COR-L47 (cell line): ENCODE results near the gene CLK3.

Source experiments
- DNase-seq: peaks from one replicate; lab custom pipeline; 2025; lab: John Stamatoyannopoulos, UW

Gene CLK3

DNA sequence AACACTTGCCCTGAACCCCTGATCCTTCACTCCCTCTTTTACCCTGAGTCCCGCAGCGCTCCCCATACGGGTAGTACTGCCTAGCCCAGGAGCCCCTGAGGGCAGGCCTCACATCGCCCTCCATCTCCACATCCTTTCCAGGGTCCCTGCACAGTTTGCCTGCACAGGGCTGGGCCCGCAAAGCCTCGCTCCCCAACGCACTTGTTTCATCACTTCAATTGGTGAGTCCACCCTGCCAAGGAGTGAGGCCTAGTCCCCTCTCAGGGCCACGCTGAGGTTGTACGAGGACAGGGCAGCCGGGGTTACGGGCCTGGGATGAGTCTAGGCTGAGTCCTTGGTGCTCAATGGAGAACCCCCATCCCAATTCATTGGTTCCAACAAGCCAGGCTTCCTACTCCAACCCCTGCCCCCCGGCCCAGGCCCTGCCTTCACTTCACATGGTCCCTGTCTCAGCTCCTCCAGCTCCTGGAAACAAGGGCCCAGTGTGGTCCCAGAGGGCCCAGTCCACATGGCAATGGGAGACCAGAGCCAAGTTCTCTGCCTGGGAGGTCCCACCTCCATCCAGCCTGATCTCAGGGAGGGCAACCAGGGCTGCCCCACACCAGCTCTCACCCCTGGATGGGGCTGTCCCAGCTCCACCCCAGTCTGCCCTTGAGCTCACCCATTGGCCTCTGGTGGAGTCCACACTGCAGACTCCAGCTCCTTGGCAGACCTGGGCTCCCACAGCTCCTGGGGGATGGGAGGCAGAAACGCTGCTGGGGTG lies 12.4 kb upstream of the CLK3 start:
- no peak for DNase-seq

DNA sequence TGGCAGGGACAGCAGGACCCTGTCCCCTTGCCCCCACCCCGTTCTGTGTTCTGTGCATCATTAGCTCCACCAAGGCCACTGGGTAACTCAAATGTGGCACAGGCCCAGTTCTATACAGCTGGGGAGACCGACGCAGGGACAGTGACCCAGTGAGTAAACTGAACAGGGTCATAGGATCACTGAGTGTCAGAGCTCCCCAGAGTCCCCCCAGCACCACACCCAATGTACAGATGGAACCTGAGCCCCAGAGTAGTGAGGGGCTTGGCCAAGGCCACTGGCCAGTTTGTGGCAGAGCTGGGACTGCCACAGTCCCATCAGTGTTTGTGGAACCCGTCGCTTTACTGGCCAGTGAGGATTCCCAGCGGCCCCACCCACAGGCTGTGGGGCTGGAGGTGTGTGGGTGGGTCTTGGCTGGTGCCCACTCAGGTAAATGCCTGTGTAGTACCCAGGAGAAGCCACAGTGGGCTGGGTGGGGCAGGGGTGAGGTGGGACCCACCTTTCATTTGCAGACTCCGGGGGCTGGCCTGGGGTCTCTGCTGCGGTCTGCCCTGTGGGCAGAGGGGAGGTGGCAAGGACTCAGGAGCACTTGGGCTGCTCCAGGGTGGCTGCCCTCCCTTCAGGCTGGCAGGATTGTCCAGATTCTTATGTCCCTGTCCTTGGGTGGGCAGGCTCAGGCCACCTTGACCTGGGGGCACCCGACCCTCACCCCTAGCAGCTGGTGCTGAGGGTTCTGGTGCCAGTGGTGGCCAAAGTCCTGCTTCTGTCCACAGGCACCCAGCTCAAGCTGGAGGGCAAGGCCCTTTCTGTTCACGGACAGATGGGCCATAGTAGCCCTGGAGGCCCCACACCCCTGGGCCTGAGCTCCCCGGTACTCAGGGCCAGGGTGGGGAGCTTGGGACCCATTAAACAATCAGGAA lies 11.6 kb upstream of the CLK3 start:
- DNase-seq, result no peak

DNA sequence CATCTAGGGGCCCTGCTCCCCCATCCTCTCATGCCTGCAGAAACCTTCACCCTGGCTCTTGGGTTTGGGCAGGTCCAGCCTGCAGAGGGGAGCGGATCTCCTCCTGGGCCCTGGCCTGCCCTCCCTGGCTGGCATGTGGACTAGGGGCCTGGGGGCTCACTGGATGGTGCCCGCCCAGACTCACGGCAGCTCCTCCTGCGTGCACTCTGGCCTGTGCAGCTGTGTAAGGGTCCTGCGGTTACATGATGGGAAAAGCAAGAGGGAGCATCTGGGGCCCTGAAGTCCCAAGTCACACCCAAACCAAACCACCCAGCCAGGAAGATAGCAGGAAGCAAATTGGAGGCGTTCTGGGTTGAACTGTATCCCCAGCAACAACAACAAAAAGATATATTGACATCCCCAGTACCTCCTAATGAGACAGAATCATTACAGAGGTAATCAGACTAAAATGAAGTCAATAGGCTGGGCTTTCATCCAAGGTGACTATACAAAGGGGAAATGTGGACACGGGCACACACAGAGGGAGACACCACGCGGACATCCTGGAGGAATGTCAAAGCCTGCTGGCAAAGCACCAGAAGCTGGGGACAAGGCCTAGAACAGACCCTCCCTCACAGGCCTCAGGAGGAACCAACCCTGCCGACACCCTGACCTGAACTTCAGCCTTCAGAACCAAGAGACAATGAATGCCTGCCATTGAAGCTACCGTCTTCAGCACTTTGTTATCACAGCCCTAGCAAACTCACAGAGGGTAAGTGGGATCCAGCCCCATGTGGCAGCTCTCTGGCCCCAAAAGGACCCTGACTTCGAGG lies 10.4 kb upstream of the CLK3 start:
- peak; percentile 97 for DNase-seq

DNA sequence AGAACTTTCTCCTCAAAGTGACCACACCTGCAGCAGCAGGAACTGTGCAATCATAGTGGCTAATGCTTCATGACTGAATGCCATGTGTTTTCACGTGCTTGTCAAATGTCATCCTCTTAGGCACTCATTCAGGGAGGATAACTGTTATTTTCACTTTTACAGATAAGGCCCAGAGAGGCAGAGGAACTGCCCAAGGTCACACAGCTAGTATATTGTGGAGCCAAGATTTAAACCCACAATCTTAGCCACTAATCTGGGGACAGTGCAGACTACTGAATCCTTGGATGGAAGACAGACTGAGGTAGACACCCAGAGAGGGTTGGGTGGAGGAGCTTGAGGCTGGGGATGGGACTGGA lies 9.9 kb upstream of the CLK3 start:
- DNase-seq, result no peak

DNA sequence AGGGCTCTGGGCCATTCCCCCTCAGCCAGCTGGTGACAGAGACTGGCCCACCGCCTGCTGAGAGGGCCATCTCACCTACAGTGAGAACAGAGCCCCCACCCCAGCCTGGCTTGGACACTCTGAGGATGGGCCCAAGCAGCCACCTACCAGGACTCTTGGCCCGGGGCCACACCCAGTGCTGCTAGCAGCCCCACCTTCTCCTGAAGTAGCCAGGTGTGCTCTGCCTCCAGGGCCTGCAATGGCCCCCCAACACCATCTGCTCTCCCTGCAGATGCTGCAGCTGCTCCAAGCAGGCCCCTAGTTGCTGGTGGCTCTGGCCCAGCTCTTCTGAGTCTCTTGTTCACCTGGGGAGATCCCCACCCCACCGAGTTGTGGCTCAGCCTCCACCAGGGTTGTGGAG lies 6.8 kb upstream of the CLK3 start:
- peak; percentile 58 for DNase-seq

DNA sequence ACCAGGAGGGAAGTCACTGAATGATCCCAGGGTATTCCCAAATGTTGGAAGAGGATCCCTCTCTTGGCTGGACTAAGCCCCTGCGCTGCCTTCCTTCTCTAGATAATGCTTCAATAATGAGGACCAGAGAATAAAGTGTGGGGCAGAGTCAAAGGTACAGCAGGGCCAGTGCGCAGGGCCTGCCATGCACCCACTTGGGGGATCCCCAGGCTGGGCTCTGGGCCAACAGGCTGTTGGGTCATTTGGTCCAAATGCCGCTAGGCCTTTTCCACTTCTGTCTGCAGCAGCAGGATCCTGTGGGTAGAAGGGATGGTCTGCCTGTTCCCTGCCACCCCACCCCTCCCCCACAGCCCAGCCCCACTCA lies 5.7 kb upstream of the CLK3 start:
- DNase-seq, result no peak

DNA sequence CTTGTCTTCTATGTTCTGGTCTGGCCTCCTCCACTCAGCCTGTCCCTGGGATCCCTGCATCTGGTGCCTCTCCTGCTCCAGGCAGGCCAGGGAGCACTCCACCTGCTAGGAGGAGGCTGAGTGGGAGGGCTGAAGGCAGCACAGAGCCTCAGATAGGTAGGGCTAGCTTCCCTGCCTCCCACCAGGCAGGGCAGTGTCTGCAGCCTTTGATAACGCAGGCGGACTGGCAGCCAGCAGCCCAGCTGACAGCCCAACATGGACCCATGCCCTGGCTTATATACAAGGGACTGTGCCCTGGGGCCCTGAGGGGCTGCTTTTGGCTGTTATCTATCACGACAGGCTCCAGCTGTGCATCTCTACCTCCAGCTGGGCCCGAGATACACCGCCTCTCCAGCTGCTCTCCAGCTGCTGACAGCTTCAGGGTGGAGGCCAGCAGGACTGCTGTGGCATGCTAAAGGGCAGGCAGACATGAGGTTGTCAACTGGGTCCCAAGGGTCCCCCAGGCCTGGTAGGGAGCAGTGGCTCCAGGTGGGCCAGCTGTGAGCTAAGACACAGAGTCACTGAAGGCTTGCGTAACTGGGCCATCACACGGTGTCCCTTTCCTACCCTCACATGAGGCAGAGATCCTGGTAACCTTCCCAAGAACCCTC lies 5.2 kb upstream of the CLK3 start:
- no peak for DNase-seq

DNA sequence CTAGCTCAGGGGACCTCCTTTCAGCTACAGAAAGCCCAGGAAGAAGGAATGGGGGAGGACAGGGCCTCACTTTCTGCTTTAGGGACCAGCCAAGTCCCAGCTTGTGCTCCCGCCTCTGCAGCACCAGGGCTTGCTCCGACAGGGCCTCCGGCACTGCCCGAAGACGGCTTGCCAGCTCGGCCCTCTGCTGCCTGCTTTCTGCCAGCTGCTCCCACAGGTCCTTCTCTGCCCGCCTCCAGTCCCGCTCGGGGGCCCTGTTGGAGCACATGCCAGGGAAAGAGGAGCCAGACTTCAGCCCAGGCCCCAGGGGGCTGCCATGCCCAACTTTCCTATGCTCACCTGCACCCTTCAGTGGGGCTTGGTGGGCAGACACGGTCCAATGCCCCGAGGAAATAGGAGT lies 4.3 kb upstream of the CLK3 start:
- DNase-seq, result no peak

DNA sequence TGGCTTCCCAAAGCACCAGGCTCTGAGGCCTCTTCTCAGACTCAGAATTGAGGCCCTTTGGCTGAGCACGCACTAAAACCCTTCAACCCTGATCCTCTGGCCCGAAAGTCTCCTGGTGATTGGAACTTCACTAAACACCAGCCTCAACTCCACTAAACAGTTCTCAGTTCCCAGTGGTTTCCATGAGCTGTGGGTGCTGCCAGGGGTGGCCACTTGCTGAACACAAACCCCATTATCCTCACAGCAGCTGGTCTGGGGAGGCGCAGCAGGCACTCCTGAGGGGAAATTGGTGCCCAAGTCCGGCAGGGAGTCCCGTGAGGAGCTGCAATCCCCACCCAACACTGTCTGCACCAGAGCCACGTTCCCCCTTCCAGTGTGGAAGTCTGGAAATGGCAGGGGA lies 3.8 kb upstream of the CLK3 start:
- DNase-seq, result no peak

DNA sequence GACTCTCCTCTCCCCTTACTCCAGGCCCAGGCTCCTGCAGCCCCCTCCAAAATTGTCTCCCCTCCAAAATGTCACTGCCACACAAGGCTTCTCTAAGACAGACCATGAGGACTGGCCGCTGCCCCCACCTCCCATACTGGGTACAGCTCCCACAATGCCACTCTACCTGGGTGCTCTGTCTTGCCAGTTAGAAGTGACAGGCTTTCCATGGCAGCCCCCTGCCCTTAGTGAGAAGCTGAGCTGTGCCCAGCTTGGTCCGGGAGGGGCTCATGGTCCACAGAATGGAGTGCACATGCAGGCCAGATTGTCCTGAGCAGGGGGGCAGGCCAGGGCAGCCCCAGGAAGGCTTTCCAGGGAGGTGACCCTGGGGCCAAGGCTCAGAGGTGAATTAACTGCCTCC lies 3.0 kb upstream of the CLK3 start:
- no peak for DNase-seq

DNA sequence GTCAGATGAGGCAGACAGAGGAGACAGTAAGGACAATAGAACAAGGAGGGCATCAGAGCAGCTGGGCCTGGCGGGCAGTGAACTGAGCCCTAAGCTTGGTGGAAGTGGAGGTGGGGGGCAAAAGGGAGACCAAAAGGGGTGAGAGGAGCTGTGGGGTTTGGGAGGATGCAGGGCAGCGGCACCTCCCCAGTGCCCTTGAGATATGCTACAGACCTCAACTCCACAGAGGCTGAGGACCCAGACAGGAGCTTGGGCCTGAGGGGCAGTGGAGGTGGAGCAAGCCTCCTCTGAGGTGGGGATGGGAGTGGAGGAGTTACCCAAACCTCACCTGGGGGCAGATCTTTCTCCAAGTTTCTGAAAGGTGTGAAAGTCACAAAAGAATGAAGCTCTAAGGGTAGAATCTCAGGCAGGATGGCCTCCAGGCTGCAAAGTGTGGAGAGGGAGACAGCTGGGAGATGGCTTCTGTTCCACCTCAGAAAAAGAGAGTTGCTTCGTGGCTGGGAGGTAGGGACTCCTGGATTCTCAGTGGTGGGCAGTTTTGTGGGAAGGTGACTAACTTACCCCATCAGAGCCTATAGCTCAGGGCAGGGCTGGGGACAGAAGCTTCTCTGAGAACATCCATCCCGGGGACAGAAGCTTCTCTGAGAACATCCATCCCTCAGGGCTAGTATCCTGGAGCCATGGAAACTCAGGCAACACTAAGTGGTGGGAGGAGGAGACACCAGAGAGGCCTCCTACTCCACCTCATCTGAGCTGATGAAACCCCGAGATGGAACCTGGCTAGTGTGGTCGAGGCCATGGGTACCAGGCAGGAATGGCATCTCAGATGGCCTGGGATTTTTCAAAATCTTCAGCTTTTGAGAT lies 2.3 kb upstream of the CLK3 start:
- DNase-seq, result no peak

DNA sequence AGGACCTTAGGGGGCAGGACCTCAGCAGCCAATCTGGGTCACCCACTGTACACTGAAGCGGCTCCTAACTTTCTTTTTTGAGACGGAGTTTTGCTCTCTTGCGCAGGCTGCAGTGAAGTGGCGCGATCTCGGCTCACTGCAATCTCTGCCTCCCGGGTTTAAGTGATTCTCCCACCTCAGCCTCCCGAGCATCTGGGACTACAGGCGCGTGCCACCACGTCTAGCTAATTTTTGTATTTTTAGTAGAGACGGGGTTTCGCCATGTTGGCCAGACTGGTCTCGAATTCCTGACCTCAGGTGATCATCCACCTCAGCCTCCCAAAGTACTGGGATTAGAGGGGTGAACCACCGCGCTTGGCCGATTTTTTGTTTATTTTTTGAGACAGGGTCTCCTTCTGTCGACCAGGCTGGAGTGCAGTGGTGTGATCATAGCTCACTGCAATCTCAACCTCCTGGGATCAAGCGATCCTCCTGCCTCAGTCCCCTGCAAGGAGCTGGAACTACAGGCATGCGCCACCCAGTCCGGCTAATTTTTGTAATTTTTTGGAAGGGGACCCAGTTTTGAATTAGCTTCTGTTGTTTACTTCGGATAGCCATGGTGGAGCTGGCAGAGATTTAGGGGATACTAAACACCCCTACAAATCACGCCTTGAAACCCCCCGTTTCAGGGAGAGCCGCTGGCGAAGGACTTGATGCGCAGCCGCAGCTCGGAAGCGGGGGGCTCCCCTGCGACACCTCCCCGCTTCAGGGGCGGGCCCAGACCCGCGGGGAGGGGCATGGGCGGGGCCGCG lies 1.5 kb upstream of the CLK3 start:
- DNase-seq, result no peak

DNA sequence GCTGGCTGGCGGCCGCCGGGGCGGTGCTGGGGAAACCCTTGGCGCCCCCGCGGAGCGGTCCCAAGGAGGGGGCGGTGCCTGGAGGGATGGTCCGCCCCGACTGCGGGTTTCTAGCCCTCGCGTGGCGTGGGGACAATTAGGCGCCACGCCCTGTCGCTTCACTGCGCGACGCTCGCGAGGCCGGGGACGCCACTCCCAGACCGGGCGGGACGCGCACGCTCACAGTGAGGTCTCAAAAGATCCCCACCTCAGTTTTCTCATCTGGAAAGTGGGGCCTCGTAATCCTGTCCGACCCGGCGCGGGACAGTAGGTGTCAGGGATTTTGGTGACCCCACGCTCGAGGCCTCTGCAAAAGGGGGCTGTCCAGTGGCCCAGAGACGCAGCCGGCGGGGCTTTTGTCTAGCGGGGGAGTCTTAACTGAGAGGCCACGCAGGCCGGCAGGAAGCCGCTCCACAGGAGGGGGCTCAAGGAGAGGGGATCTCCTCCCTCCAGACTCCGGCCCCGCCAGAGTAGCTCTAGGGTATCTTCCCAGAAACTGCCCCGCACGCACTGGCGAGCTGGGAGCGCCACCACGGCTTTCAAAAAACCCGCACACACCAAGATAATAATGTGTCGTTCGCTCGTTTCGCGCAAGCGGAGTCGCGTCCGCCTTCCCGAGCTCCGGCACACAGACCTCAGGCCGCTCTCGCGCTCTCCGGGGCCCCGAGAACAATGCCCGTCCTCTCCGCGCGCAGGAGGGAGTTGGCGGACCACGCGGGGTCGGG lies 710 bp upstream of the CLK3 start:
- DNase-seq, result peak; percentile 72

DNA sequence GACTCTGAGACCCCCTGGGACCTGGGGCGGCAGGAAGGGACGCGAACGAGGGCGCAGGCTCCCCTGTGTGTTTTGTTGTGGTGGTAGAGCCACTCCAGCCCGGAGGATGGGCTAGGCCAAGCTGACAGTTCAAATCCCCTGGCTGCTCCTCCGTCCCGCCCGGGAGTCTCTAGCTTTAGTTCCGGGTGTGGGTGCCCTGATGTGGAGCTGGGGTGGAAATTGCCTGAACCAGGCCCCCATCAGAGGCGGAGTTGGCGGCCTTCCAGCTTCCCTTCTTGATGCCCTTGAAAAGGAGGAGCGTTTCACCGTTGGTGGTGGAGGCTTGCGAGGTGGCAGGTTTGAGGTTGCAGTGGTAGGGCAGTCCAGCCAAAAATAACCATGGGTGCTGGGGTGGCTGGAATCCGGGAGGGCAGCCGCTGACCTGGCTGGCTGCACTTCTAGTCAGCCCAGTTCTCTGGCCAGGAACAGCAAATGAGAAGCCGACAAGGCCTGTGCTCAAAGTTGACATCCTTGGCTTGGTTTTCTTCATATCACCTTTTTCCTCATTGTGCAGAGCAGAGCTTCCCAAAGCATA lies 817 bp downstream of the CLK3 start:
- peak; percentile 65 for DNase-seq

DNA sequence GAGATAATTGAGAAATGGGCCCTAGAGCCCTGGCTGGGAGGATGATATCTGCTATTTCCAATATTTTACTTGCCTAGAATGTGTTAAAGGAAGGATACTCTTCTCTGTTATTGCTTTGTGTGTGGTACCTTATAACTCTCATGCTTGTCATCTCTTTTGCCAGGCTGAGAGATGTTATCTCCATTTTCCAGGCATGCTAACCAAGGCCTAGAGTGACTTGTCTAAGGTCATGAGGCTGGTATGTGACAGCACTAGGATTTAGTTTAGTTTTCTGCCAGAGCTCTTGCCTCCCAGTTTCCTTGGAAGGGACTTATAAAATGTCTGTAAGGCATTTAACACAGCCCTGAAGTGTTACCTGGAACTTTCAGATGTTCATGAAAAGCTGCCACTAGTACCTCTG lies 1.4 kb downstream of the CLK3 start:
- no peak for DNase-seq

DNA sequence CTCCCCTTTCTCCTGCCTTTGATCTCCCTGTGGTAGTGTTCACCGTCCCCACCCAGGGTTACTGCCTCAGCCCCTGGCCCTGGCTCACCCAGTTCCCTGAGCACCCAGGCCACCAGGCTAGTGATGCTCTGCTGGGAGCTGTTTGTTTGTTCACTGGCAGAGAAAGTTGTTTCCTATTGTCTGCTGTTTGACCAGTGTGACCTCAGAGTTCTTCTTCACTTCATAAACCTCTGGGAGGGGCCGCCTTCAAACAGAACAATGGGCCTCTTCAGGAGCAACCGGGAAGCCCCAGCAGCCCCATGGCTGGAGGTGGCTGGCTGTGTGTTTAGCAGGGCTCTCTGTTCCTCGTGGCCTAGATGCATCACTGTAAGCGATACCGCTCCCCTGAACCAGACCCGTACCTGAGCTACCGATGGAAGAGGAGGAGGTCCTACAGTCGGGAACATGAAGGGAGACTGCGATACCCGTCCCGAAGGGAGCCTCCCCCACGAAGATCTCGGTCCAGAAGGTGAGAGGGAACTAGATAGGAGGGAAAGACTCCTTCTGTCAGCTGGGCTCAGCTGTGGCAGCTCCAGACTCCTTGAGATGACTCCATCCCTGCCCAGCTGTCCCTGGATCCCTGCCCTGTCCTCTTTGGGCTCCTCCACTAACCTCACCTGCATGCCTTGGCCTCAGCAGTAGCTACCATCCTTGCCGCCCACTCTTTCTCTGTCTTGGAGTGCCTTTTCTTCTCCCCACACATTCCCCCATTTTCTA lies 3.4 kb downstream of the CLK3 start:
- DNase-seq, result no peak

DNA sequence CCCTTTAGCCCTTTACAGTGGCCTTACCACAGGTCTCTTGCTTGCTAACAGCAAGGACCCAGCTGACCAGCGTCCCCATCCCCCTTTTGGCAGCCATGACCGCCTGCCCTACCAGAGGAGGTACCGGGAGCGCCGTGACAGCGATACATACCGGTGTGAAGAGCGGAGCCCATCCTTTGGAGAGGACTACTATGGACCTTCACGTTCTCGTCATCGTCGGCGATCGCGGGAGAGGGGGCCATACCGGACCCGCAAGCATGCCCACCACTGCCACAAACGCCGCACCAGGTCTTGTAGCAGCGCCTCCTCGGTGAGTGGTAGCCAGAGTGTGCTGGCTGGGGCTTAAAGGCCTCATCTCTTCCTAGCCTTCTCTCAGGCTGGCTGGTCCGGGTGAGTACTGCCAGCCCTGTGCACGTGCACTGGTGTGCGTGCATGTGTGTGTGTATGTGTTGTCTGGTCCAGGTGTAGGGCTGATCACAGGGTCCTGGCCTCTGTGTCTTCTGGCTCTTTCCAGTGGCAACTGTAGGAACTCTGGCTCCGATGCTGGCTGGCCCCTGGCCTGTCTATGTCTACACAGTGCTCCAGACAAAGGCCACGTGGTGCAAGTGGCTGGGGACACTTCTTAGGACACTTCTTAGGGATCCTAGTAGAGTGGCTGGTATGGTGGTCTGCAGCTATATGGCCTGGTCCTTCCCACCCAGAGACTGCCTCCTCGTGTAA lies 4.4 kb downstream of the CLK3 start:
- no peak for DNase-seq
